ENCODE results near the gene CIAO3. TPM values are rescaled to one million over a fixed set of nuclear protein-coding genes. Genes with fewer than 3 reads are reported as not detected.

Gene CIAO3
- total and polyA plus RNA-seq, 2 donors (not counting 1 experiment from before 2014, with no cell fraction given): 59.4 to 68.4 TPM

DNA sequence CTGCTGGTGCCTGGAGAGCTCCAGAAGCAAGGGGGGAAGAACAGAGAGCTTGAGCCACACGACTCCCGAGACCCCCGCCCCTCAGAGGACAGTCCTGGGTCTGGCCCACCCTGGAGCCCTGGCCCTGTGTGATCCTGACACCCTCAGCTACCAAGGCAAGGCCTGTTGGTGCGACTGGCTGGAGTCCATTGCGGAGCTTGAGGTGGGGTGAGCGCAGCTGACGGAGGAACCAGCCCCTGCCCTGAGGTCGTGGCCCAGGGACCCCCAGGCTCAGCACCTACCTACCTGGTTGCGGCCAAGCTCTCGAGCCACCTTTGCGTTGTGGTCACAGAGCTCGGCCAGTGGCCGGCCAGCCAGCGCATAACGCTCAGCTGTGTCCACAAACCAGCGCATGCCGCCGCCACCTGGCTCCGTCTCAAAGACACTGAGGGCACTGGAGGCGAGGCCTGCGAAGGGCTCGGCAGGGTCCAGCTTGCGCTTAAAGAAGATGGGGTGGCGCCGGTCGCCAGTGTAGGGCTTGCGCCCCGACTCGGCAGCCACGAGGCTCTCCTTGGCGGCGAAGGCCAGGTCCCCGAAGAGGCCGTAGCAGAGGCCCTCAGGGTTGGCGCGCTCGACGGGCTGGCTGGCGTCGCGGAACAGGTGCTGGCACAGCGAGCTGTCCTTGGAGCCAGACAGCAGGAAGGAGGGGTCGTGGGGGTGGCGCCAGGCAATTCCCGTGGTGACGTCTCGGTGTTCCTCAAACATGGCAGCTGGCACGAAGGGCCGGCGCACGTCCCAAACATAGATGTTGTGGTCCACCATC is 54.1 kb downstream of the CIAO3 start:
- no peaks in the 10 kb centered on the region for H3K27me3 Mint-ChIP-seq
- Histone ChIP-seq H3K36me3 (replicated peaks in 1 of 2; ENCODE audit: control extremely low read depth in 1 of 2, control insufficient read depth in 1 of 2, extremely low read depth in 1 of 2, insufficient read depth in 2 of 2, low read length in 1 of 2) (peaks cover 0 to 26% of the 10 kb centered on the region in 2 experiments), H3K79me2 (ENCODE audit: control insufficient read depth, insufficient read depth, low read length) (peaks cover 41% of the 10 kb centered on the region), H2AFZ (ENCODE audit: insufficient read depth, low read depth, low read length, poor library complexity, severe bottlenecking) (no peak overlapping the region), H4K20me1 (ENCODE audit: control insufficient read depth, insufficient read depth, low read length, poor library complexity, severe bottlenecking) (peaks cover 24% of the 10 kb centered on the region), H3K27me3 (replicated peaks in 1 of 4; ENCODE audit: control extremely low read depth in 1 of 4, control insufficient read depth in 3 of 4, insufficient read depth in 4 of 4, low read length in 3 of 4) (no peaks in the 10 kb centered on the region), H3K4me1 (ENCODE audit: control insufficient read depth in 2 of 2, insufficient read depth in 2 of 2, low read length in 2 of 2) (peaks cover 28 to 47% of the 10 kb centered on the region in 2 donors), H3K27ac (ENCODE audit: low read length in 2 of 2) (no peak overlapping the region), H3K9ac (ENCODE audit: low read length) (no peak overlapping the region), H3K9me3 (ENCODE audit: control extremely low read depth in 1 of 3, control insufficient read depth in 2 of 3, insufficient read depth in 1 of 3, low read length in 2 of 3) (peaks cover 0 to 11% (median 0%) of the 10 kb centered on the region in 3 donors), H3K4me3 (ENCODE audit: control extremely low read depth in 1 of 5, extremely low read depth in 1 of 5, insufficient read depth in 1 of 5, low read depth in 2 of 5, low read length in 4 of 5) (no peak overlapping the region), H3K4me2 (replicated peaks; ENCODE audit: low read depth, low read length, poor library complexity, severe bottlenecking) (no peak overlapping the region)
- no peaks in the 10 kb centered on the region for H3K9me3 Mint-ChIP-seq (ENCODE audit: insufficient read depth)
- ChIA-PET CTCF (no interaction called here), POLR2A (interaction anchor here (0.6 kb wide), 1 partner anchor 12 kb away, joined by 8 read pairs; no protein-coding TSS in a partner anchor)
- no peak overlapping the region for H3K27ac Mint-ChIP-seq
- H3K4me1 Mint-ChIP-seq: peaks cover 35% of the 10 kb centered on the region
- 98% methylated on average over 49 of the region's 51 CpGs for WGBS (ENCODE audit: insufficient coverage)
- intact Hi-C loops (cut with micrococcal nuclease): no loop called here
- no peak for DNase-seq
- ATAC-seq (ENCODE audit: low read depth): no peak
- H3K4me3 Mint-ChIP-seq: no peak overlapping the region
- TF ChIP-seq, protein P1, sequence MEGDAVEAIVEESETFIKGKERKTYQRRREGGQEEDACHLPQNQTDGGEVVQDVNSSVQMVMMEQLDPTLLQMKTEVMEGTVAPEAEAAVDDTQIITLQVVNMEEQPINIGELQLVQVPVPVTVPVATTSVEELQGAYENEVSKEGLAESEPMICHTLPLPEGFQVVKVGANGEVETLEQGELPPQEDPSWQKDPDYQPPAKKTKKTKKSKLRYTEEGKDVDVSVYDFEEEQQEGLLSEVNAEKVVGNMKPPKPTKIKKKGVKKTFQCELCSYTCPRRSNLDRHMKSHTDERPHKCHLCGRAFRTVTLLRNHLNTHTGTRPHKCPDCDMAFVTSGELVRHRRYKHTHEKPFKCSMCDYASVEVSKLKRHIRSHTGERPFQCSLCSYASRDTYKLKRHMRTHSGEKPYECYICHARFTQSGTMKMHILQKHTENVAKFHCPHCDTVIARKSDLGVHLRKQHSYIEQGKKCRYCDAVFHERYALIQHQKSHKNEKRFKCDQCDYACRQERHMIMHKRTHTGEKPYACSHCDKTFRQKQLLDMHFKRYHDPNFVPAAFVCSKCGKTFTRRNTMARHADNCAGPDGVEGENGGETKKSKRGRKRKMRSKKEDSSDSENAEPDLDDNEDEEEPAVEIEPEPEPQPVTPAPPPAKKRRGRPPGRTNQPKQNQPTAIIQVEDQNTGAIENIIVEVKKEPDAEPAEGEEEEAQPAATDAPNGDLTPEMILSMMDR (IDR thresholded peaks at IDR 0.05): no peak
- no peak for TF ChIP-seq EZH2 (IDR thresholded peaks at IDR 0.05; ENCODE audit: borderline replicate concordance, insufficient read depth, low read depth, low read length, poor library complexity, severe bottlenecking)

DNA sequence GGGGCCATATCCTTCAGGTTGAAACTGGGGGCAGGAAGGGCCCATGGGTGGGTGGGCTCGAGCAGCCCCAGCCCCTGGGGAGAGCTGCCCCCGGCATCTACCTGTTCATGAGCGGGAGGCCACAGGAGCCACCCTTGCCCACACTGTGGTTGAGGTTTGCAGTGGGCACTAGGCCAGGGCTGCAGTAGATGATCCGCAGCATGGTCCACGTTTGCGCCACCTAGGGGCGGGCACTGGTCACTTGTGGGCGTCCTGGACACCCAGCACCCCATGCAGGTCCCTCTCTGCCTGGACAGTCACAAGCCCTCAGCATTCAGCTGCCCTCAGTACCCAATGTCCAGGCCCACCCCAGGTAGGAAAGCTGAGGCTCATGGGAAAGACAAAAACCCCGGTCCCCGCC is 54.8 kb downstream of the CIAO3 start:
- H3K27ac ChIP-seq (ENCODE audit: low read length in 2 of 2): no peak overlapping the region
- Mint-ChIP-seq H3K27me3 (no peaks in the 10 kb centered on the region), H3K9me3 (ENCODE audit: insufficient read depth) (no peaks in the 10 kb centered on the region), H3K4me3 (peak overlapping the region; percentile 39), H3K4me1 (peaks cover 38% of the 10 kb centered on the region), H3K27ac (peak overlapping the region; percentile 26)
- peaks cover 0 to 27% of the 10 kb centered on the region in 2 experiments for H3K36me3 ChIP-seq (replicated peaks in 1 of 2; ENCODE audit: control extremely low read depth in 1 of 2, control insufficient read depth in 1 of 2, extremely low read depth in 1 of 2, insufficient read depth in 2 of 2, low read length in 1 of 2)
- no peak overlapping the region for H3K4me2 ChIP-seq (replicated peaks; ENCODE audit: low read depth, low read length, poor library complexity, severe bottlenecking)
- ChIA-PET POLR2A (no interaction called here), CTCF (no interaction called here)
- H3K9ac ChIP-seq (ENCODE audit: low read length): no peak overlapping the region
- H3K79me2 ChIP-seq (ENCODE audit: control insufficient read depth, insufficient read depth, low read length): peaks cover 47% of the 10 kb centered on the region
- ATAC-seq (ENCODE audit: low read depth): no peak
- peaks cover 31% of the 10 kb centered on the region for H4K20me1 ChIP-seq (ENCODE audit: control insufficient read depth, insufficient read depth, low read length, poor library complexity, severe bottlenecking)
- no peak for DNase-seq
- H2AFZ ChIP-seq (ENCODE audit: insufficient read depth, low read depth, low read length, poor library complexity, severe bottlenecking): no peak overlapping the region
- peaks cover 0 to 7% (median 0%) of the 10 kb centered on the region in 3 donors for H3K9me3 ChIP-seq (ENCODE audit: control extremely low read depth in 1 of 3, control insufficient read depth in 2 of 3, insufficient read depth in 1 of 3, low read length in 2 of 3)
- intact Hi-C loops (cut with micrococcal nuclease): loop anchor here (2.0 kb wide), 3 partner anchors 17 to 55 kb away; partner anchors contain the start of genes CIAO3 and RHOT2
- WGBS (ENCODE audit: insufficient coverage): 80% methylated on average over 10 of the region's 10 CpGs
- no peak overlapping the region for H3K4me3 ChIP-seq (ENCODE audit: control extremely low read depth in 1 of 5, extremely low read depth in 1 of 5, insufficient read depth in 1 of 5, low read depth in 2 of 5, low read length in 4 of 5)
- H3K27me3 ChIP-seq (replicated peaks in 1 of 4; ENCODE audit: control extremely low read depth in 1 of 4, control insufficient read depth in 3 of 4, insufficient read depth in 4 of 4, low read length in 3 of 4): no peaks in the 10 kb centered on the region
- peaks cover 34 to 54% of the 10 kb centered on the region in 2 donors for H3K4me1 ChIP-seq (ENCODE audit: control insufficient read depth in 2 of 2, insufficient read depth in 2 of 2, low read length in 2 of 2)
- no peak for TF ChIP-seq EZH2 (IDR thresholded peaks at IDR 0.05; ENCODE audit: borderline replicate concordance, insufficient read depth, low read depth, low read length, poor library complexity, severe bottlenecking)
- TF ChIP-seq, protein P1 (IDR thresholded peaks at IDR 0.05): no peak
